Stimulated activated CD8-positive, alpha-beta memory T cell treated with anti-CD3 and anti-CD28 coated beads, Interleukin-12 subunit alpha, Interleukin-12 subunit beta, amount 100 ng/mL, for 4 hours (primary cell): ENCODE results near the gene ZHX3.
A peak's percentile ranks its signal among the peaks of the same experiment; 100 is the strongest.

Source experiments
- DNase-seq: peaks from one replicate; pipeline ENCODE4 v3.0.0-alpha.2; 2020; ENCODE audit warnings: low read depth

The ZHX3 gene

DNA sequence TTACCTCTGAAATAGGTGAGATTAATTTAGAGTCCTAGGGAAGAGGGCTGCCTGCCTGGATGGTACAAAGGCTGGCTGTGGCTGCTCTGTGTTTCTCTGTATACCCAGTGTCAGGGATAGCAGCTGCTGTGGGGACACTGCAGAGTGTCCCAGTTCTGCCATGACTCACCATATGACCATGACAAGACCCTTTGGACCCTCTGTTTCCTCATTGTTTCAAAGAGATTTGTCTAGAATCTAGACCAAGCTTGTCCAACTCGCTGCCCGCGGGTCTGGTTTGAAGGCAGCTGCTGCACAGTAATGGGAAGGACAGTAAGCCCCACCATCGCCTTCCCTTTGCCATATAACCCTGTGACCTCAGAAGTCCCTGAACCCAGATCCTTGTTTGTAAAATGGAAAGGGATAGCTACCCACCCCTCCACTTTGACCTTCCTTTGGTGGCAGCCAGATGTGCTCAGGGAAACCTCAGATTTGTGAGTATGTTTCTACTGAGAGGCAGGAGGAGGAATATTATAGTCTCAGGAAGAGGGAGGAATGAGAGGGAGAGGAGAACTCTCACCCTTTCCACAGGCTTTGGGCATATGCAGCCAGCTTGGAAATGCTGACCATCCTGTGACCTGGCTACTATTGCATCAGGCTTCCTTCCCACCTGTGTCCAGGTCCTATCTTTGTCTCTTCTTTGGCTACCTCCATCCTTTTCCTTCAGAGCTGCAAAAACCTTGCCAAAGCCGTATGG is 166.2 kb downstream of the ZHX3 start:
- no peak for DNase-seq

DNA sequence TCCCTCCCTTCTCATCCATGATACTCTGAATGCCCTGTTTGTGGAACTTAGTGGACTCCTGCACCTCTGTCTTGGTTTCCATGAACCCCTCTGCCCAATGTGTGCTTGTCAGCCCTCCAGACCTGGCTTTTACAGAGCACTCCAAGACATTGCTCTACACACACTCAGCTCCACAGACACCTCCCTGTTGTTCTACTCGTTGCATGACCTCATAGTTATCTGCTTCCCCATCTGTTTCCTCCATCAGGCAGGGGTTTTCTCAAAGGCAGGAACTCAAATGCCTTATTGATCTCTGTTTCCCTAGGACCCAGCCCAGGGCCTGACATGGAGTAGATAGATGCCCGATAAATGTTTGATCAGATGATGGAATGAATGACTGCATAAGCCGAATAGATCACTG is 166.9 kb downstream of the ZHX3 start:
- DNase-seq: no peak

DNA sequence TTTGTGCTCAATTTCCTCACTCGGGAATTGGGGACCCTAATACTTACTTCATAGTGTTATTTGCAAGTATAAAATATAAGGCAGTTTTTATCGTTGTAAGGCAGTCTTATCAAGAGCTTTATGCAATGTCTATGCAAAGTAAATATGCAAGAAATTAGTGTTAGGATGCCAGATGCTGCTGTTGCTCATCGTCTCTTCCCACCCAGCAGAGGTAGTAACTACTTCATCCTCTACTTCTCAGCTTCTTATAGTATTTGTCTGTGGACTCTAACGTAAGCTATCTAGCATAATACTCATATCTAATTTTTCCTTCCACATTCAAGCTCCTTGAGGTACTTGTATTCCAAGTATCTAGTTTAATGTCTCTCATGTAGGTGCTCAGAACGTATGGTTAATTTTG is 168.6 kb downstream of the ZHX3 start:
- DNase-seq: no peak

DNA sequence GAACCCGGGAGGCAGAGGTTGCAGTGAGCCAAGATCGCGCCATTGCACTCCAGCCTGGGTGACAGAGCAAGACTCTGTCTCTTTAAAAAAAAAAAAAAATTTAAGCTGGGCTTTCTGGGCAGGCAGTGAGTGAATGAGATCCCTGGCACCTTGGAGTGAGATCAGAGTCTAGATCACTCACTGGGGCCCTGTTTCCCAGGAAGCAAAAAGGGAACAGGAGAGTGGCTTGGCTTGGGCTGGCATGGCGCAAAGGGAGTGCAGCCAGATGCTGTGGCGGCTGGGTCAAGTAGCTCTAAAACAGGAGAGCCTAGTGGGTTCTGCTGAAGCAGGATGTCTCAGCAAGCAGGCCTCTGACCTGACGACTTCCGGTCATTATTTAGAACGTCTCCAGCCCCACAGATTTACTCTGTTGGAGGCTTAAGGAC is 169.8 kb downstream of the ZHX3 start:
- no peak for DNase-seq

DNA sequence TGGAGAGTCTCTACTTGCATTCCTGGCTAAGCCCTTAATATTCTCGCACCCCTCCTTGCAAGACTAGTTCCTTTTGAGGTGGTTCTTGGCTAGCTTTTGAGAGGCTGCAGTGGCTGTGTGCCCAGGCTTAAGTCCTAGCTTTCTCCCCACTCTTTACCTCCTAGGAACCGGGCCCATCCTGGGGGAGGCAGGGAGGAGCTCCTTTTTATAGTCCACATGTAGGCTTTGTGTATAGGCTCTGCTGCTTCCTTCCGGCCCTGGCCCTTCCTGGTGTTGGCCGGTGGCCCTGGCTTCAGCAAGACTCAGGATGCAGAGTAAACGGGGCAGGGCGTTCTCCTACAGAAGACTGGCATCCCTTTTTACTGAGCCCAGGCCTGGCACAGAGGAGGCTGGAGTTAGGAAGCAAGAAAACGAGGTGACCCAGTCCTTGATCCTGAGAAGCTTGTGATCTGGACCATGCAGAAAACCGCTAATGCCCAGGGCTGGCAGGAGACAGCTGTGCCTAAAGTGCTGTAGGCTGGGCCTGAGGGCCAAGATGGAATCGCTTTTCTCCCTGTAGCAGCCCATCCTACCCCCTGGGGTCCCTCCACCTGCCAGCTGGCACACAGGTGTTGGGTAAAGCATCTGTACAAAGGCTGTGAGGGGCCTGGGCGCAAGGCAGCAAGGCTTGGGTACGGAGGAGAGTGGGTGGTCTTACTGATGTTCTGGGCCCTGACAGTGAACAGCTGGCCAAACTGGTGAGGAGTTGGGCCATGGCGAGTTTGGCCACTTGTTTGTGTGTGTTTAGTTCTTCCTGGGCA is 171.5 kb downstream of the ZHX3 start:
- DNase-seq: no peak

DNA sequence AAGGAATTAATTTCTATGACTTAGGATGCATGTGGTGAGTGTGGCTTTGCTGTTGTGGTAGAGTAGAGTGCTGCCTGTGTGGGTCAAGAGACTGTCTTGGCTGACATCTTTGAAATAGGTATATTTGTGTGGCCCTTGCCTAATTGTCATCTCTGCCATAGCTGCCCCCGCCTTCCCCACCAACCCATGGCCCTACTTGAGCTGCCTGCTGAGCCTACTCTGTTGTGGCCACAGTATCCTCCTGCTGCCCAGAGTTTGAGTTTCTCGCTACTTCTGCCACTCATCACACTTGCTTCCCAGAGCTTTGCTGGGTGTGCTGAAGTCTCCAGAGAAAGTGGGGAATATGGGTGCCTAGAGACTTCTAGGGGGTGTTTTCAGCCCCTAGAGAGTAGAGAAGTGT is 172.2 kb downstream of the ZHX3 start:
- DNase-seq: no peak

GRCh38 chr20:41143354-41143753 is 174.2 kb downstream of the ZHX3 start:
- no peak for DNase-seq

- no peak for DNase-seq
Measured at GRCh38 chr20:41142919-41143318, 174.6 kb downstream of the ZHX3 start.

GRCh38 chr20:41142245-41142644 is 175.3 kb downstream of the ZHX3 start:
- no peak for DNase-seq

GRCh38 chr20:41141153-41141815 is 176.2 kb downstream of the ZHX3 start:
- DNase-seq: no peak

DNA sequence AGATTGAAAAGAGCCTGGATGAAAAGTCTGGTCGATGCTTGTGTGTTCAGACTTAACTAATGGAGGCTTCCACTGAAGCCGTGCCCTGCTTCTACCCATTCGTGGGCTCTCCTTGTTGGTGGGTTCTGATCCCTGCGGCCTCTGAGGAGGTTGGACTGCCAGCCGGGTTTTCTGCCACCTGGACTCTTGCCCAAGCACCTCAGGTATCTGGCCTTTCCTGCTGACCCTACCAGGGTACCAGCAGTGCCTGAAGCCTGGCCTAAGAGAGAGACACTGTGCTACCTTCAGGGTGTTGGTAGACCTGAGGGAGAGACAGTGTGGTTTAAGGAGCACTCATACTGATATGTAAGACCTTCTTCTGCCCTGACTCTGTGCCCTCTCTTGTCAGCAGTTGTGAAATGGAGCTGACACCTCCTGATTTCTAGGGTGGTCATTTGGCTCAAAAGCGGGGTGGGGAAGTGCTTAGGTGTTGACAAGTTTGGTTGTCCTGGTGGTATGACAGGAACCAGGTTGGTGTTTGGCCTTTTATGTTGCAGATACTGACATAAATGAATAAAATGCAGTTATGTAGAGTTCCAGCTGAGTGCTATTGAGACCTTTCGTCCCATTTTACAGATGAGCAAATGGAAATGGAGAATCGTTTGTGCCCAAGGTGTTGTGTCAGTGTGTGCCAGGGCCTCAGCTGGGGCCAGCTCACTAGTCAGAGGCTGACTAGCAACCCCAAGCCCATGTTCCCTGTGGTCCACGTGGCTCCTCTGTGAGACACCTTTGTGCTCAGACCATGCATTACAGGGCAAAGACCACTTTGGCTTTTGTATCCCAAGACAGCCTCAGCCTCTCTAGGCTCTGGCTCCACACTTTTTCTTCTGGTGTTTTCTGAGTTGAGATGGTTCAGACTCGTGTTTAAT is 177.1 kb downstream of the ZHX3 start:
- DNase-seq: no peak

- DNase-seq: no peak
Measured at GRCh38 chr20:41139227-41140093, 178.1 kb downstream of the ZHX3 start.

- peak; percentile 29 for DNase-seq
Measured at GRCh38 chr20:41138475-41139226, 178.9 kb downstream of the ZHX3 start.

DNA sequence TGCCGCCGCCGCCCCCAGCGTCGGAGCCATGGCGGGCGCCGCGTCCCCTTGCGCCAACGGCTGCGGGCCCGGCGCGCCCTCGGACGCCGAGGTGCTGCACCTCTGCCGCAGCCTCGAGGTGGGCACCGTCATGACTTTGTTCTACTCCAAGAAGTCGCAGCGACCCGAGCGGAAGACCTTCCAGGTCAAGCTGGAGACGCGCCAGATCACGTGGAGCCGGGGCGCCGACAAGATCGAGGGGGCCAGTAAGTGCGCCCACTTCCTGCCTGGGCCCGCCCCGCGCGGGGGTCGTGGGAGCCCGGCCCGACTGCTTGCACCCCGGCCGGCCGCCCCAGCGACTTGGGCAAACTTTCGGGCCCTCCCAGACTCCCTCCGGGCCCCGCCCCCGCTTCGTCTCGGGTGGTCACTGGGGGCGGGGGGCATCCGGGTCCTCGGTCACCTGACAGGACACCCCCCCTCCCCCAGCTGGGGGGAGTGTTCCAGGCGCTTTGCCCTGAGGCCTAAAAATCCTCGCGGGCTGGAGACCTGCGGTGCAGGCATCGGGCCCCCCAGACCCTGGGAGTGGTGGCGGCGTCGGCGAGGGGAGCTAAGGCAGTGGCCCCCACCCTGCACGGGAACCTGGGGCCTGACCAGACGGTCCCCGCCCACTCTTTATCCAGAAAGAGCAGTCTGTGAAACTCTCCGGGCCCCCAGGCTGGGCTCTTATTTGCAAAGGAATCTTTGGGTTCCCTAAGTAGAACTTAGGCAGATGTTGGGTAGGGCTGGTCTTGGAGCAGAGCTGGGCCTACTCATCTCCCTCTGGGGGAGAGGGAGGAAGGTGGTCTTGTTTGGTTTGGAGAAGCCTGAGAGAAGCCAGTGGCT is 179.7 kb downstream of the ZHX3 start:
- DNase-seq: peak; percentile 43

DNA sequence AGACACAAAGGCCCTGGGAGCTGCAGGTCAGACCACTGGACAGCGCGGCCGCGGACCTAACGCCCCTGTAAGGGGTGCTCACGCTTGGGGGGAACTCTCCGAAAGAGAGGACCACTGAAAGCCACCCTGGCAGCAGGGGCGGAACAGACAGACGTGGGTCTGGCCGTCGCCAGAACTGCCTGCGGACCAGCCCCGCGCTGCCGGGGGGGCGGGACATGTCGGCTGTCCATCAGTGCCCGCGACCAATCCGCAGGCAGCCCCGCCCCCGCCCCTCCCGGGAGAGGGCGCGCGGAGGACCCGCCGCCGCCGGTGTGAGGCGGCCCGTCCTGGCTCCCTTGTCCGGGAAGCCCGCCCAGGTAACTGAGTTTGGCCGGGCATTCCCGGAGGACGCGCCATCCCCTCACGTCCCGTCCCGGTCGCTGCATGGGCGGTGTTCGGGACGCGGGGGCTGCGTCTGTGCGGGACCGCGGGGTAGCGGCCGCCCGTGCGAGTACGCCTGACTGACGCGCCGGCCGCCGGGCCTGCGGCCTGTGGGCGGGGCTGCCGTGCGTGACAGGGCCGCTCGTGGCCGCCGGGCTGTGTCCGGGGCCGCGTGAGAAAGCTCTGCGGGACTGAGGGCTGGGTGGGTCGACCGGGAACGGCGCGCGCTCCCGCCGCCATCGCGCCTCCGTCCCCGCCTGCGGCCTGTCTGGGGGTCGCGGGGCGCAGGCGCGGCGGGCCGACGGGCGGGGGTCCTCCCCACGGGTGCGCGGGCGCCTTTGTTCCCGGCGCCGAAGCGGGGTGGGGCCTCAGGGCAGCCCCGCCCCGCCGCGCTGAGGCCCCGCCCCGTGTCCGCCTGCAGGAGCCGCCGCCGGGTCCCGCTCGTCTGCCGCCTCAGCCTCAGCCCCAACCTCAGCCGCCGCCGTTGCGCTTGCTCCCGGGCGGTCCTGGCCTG is 180.6 kb downstream of the ZHX3 start, which contains the start of gene PLCG1:
Gene PLCG1 (plus strand): TSS at position 864 of the 934 bp plus-strand sequence. CDS start 99 bp downstream, outside the sequence.
- DNase-seq: peak; percentile 76

DNA sequence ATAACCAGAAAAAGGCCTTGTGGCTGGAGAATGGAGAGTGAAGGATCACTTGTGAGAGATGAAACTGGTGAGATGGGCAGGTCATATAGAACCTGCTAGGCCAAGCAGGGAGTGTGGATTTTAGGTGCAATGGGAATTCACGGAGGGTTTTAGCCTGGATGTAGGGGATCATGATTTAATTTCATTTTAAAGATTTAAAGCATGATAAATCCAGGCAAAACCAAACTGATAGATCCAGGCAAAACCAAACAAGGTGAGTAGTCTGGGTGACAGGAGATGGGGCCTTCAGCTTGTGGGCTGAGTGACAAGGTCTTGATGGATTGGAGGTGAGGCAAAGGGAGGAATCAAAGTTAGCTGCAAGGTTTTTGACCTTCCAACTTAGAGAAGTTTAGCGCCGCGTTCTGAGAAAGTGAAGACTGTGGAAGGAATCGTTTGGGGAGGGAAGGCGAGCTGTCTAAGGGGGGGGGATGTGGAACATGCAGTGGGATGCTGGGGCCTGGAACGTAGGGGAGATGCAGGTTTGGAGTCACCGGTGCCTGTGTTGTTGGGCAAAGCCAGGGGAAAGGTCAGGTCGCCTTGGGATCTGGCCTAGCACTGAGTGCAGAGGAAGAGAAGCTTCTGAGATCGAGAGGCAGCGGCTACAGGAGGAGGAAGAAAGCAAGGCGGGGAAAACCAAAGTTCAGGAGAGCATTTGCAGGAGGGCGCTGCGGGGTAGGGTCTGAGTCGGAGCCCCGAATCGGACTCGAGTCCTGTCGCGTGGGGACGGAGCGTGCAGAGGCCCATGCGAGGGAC is 181.4 kb downstream of the ZHX3 start:
- no peak for DNase-seq
